NCI-H446 (cell line): Measurements from ENCODE around the gene FAR1.

ENCODE experiments used
- DNase-seq, 2 experiments: peaks; one replicate each; lab custom pipeline; 2025; lab: John Stamatoyannopoulos, UW

Gene FAR1

DNA sequence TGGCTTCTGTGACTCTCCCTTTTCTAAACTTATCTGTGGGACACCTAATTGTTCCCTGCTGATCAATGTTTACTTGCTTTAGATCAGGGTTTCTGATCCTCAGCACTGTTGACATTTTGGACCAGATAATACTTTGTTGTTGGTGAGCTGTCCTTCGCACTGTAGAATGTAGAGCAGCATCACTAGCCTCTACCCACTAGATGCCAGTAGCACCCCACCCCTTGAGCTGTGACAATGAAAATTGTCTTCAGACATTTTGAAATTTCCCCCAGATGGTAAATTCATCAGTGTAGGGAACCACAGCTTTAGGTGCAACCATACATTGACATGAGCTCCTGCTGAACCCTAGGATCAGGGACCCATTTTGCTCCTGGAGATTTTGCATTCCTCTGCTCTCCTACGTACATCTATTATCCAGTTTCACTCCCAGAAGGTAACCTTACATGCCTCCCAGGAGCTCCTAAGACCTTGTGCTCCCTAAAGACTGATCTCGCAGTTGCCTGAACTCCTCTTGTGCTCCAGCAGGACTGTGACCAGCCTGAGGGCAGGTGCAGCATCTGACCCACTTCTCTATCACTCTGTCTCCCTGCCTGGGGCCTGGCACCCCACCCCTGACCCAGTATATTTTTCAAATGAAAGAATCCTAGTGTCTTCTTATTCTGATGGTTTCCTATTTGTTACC is 107.8 kb downstream of the FAR1 start:
- no peak for DNase-seq

GRCh38 chr11:13777341-13777985 is 109.0 kb downstream of the FAR1 start:
- no peak for DNase-seq

DNA sequence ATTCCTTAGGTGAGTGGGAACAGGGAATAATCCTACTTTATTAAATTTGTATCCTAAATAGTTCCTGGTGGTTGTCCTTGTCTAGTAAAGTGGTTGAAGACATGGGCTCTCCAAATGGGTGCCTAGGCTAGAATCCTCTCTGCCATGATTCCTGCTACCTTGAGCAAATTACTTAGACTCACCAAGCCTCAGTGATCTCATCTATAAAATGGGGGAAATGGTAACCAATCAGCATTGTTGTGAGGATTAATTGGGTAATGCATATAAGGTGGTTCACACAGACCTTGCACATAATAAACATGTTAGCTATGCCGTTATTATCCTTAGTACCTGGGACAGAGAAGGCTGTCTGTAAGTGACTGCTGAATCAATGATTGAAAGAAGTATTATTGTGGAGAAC is 109.9 kb downstream of the FAR1 start:
- DNase-seq: no peak

GRCh38 chr11:13781153-13781552 is 112.7 kb downstream of the FAR1 start:
- no peak for DNase-seq
